AG04449 (cell line): ENCODE measurements around the gene GSTA5.
"Not testable (repeated sequence)": the region's sequence is repeated elsewhere in the genome, so short reads cannot be mapped to it uniquely, and the experiment has no call there.

Experiments
- CTCF ChIA-PET: fragments of 350-600 bp; formaldehyde crosslinking; extraction: SDS; loops from one replicate; lab custom pipeline; 2021; ENCODE audit warnings: antibody characterized with exemption; lab: Yijun Ruan, JAX
- POLR2A ChIA-PET: fragments of 400-600, 350-600 bp; formaldehyde crosslinking; extraction: SDS; loops from one replicate; lab custom pipeline; 2020; ENCODE audit warnings: antibody characterized with exemption, inconsistent platforms; lab: Yijun Ruan, JAX
- DNase-seq: peaks from one replicate; pipeline ENCODE4 v3.0.0-alpha.2; 2010; ENCODE audit warnings: low read depth, low spot score
- H3K4me3 ChIP-seq: 2 replicates; pipeline ENCODE4 v1.5.1; 2011; ENCODE audit warnings: low read depth, mild to moderate bottlenecking, control low read depth, low read length
- CTCF ChIP-seq: IDR thresholded peaks from one replicate; pipeline ENCODE4 v1.5.1; 2011; ENCODE audit warnings: mild to moderate bottlenecking, moderate library complexity, low read length, control low read depth, inconsistent platforms; ENCODE audit not compliant: insufficient read depth; ENCODE audit errors: missing control alignments

GSTA5 gene

GRCh38 chr6:52786249-52786956 lies 54.2 kb downstream of the GSTA5 start:
- no peak for DNase-seq
- no peak overlapping the region for H3K4me3 ChIP-seq
- TF ChIP-seq CTCF = no peak
- POLR2A ChIA-PET = no interaction called here
- CTCF ChIA-PET = no interaction called here

- POLR2A ChIA-PET = not testable (repeated sequence)
Measured at GRCh38 chr6:52782696-52783274, 57.8 kb downstream of the GSTA5 start.

GRCh38 chr6:52782209-52782608 lies 58.4 kb downstream of the GSTA5 start:
- DNase-seq, POLR2A ChIA-PET, CTCF ChIA-PET, H3K4me3 ChIP-seq: not testable (repeated sequence)

More at GRCh38 chr6:52782696-52783274, 57.8 kb downstream of the GSTA5 start:
- not testable (repeated sequence) for H3K4me3 ChIP-seq, DNase-seq
- CTCF ChIA-PET = interaction anchor here (0.7 kb wide), 1 partner anchor 319 kb away, joined by 3 read pairs; no protein-coding TSS in a partner anchor
